Stimulated activated memory B cell treated with anti-CD40 and anti-IgM and Interleukin-4, amounts not matched to agents 10 μg/mL and 1 μg/mL and 100 μg/mL, for 72 hours (primary cell): Measurements from ENCODE around the gene TNS3.

Source experiments
- ATAC-seq: fragments of 150-1000 bp; cut with Tn5 transposase; 2 replicates; pipeline ENCODE4 v1.10.0; 2021
- H3K27ac Mint-ChIP-seq: one replicate; pipeline ENCODE4 v1.8.0; 2022; ENCODE audit warnings: mild to moderate bottlenecking, mixed read lengths
- H3K27me3 Mint-ChIP-seq: one replicate; pipeline ENCODE4 v1.8.0; 2022; ENCODE audit warnings: mixed read lengths
- H3K36me3 Mint-ChIP-seq: one replicate; pipeline ENCODE4 v1.8.0; 2022; ENCODE audit warnings: mixed read lengths
- H3K4me1 Mint-ChIP-seq: one replicate; pipeline ENCODE4 v1.8.0; 2022; ENCODE audit warnings: mixed read lengths
- H3K4me3 Mint-ChIP-seq: one replicate; pipeline ENCODE4 v1.8.0; 2022; ENCODE audit warnings: mild to moderate bottlenecking, moderate library complexity, mixed read lengths
- H3K9me3 Mint-ChIP-seq: one replicate; pipeline ENCODE4 v1.8.0; 2022; ENCODE audit warnings: mixed read lengths

The TNS3 gene

GRCh38 chr7:47481541-47482012 lies 100.3 kb downstream of the TNS3 start:
- ATAC-seq: peak; percentile 4
- H3K36me3 Mint-ChIP-seq: no peaks in the 10 kb centered on the region
- peaks cover 80% of the 10 kb centered on the region for H3K4me1 Mint-ChIP-seq

GRCh38 chr7:47480576-47481538 lies 101.1 kb downstream of the TNS3 start:
- ATAC-seq: peak; percentile 80
- Mint-ChIP-seq H3K4me1 (peaks cover 79% of the 10 kb centered on the region), H3K27me3 (no peaks in the 10 kb centered on the region), H3K27ac (peak overlapping the region; percentile 91), H3K4me3 (peak overlapping the region; percentile 68), H3K9me3 (no peaks in the 10 kb centered on the region), H3K36me3 (no peaks in the 10 kb centered on the region)

More at GRCh38 chr7:47481541-47482012, 100.3 kb downstream of the TNS3 start:
- H3K9me3 Mint-ChIP-seq: no peaks in the 10 kb centered on the region
- peak overlapping the region; percentile 68 for H3K4me3 Mint-ChIP-seq
- no peaks in the 10 kb centered on the region for H3K27me3 Mint-ChIP-seq
- H3K27ac Mint-ChIP-seq: peak overlapping the region; percentile 91

- Mint-ChIP-seq H3K4me1 (peaks cover 73% of the 10 kb centered on the region), H3K27ac (peak overlapping the region; percentile 91), H3K4me3 (peak overlapping the region; percentile 68), H3K36me3 (no peaks in the 10 kb centered on the region), H3K9me3 (no peaks in the 10 kb centered on the region), H3K27me3 (no peaks in the 10 kb centered on the region)
- ATAC-seq: peak; percentile 6
Measured at GRCh38 chr7:47479821-47480575, 101.9 kb downstream of the TNS3 start.

- no peak for ATAC-seq
- H3K9me3 Mint-ChIP-seq: no peaks in the 10 kb centered on the region
- no peaks in the 10 kb centered on the region for H3K36me3 Mint-ChIP-seq
- no peaks in the 10 kb centered on the region for H3K27me3 Mint-ChIP-seq
- peaks cover 68% of the 10 kb centered on the region for H3K4me1 Mint-ChIP-seq
- H3K27ac Mint-ChIP-seq: peak overlapping the region; percentile 91
- H3K4me3 Mint-ChIP-seq: peak overlapping the region; percentile 68
Measured at GRCh38 chr7:47478926-47479711, 102.8 kb downstream of the TNS3 start.

- no peaks in the 10 kb centered on the region for H3K9me3 Mint-ChIP-seq
- ATAC-seq: no peak
- H3K27ac Mint-ChIP-seq: peak overlapping the region; percentile 33
- H3K36me3 Mint-ChIP-seq: no peaks in the 10 kb centered on the region
- peaks cover 61% of the 10 kb centered on the region for H3K4me1 Mint-ChIP-seq
- H3K4me3 Mint-ChIP-seq: no peak overlapping the region
- no peaks in the 10 kb centered on the region for H3K27me3 Mint-ChIP-seq
Measured at GRCh38 chr7:47478017-47478344, 103.9 kb downstream of the TNS3 start.

- H3K4me1 Mint-ChIP-seq: peaks cover 56% of the 10 kb centered on the region
- no peak overlapping the region for H3K27ac Mint-ChIP-seq
- no peaks in the 10 kb centered on the region for H3K9me3 Mint-ChIP-seq
- no peaks in the 10 kb centered on the region for H3K36me3 Mint-ChIP-seq
- no peak overlapping the region for H3K4me3 Mint-ChIP-seq
- no peaks in the 10 kb centered on the region for H3K27me3 Mint-ChIP-seq
- ATAC-seq: no peak
Measured at GRCh38 chr7:47477191-47478016, 104.5 kb downstream of the TNS3 start.

- peaks cover 40% of the 10 kb centered on the region for H3K4me1 Mint-ChIP-seq
- ATAC-seq: no peak
- H3K27me3 Mint-ChIP-seq: no peaks in the 10 kb centered on the region
- H3K9me3 Mint-ChIP-seq: no peaks in the 10 kb centered on the region
- H3K27ac Mint-ChIP-seq: no peak overlapping the region
- H3K4me3 Mint-ChIP-seq: no peak overlapping the region
- H3K36me3 Mint-ChIP-seq: peaks cover 6% of the 10 kb centered on the region
Measured at GRCh38 chr7:47475880-47476227, 106.1 kb downstream of the TNS3 start.

GRCh38 chr7:47474937-47475879 lies 106.7 kb downstream of the TNS3 start:
- Mint-ChIP-seq H3K27me3 (no peaks in the 10 kb centered on the region), H3K36me3 (peaks cover 6% of the 10 kb centered on the region), H3K27ac (no peak overlapping the region), H3K4me3 (no peak overlapping the region), H3K9me3 (no peaks in the 10 kb centered on the region), H3K4me1 (peaks cover 34% of the 10 kb centered on the region)
- peak; percentile 96 for ATAC-seq

- Mint-ChIP-seq H3K4me3 (no peak overlapping the region), H3K9me3 (no peaks in the 10 kb centered on the region), H3K4me1 (peaks cover 25% of the 10 kb centered on the region), H3K27ac (no peak overlapping the region), H3K27me3 (no peaks in the 10 kb centered on the region), H3K36me3 (peaks cover 12% of the 10 kb centered on the region)
- ATAC-seq: no peak
Measured at GRCh38 chr7:47474211-47474936, 107.5 kb downstream of the TNS3 start.

- Mint-ChIP-seq H3K4me1 (peaks cover 21% of the 10 kb centered on the region), H3K27me3 (no peaks in the 10 kb centered on the region), H3K9me3 (no peaks in the 10 kb centered on the region), H3K36me3 (peaks cover 12% of the 10 kb centered on the region), H3K4me3 (no peak overlapping the region), H3K27ac (no peak overlapping the region)
- ATAC-seq: no peak
Measured at GRCh38 chr7:47473499-47474210, 108.3 kb downstream of the TNS3 start.

GRCh38 chr7:47472444-47473157 lies 109.3 kb downstream of the TNS3 start:
- H3K36me3 Mint-ChIP-seq: peaks cover 12% of the 10 kb centered on the region
- no peak overlapping the region for H3K4me3 Mint-ChIP-seq
- peak; percentile 52 for ATAC-seq
- no peaks in the 10 kb centered on the region for H3K27me3 Mint-ChIP-seq
- H3K4me1 Mint-ChIP-seq: peaks cover 10% of the 10 kb centered on the region
- no peaks in the 10 kb centered on the region for H3K9me3 Mint-ChIP-seq
- H3K27ac Mint-ChIP-seq: no peak overlapping the region

- peaks cover 6% of the 10 kb centered on the region for H3K4me1 Mint-ChIP-seq
- H3K27ac Mint-ChIP-seq: no peak overlapping the region
- peaks cover 14% of the 10 kb centered on the region for H3K36me3 Mint-ChIP-seq
- H3K4me3 Mint-ChIP-seq: no peak overlapping the region
- no peaks in the 10 kb centered on the region for H3K27me3 Mint-ChIP-seq
- ATAC-seq: no peak
- H3K9me3 Mint-ChIP-seq: no peaks in the 10 kb centered on the region
Measured at GRCh38 chr7:47471831-47472230, 110.1 kb downstream of the TNS3 start.
